ENCODE results near the gene FUT9.

The FUT9 gene

GRCh38 chr6:96015518-96016333 is at the start of gene FUT9:
FUT9 (plus strand) TSS chr6:96015974; CDS start chr6:96203156, 187,182 bp downstream.
- no peak for DNase-seq (ENCODE audit: low read depth in 2 of 2)

GRCh38 chr6:95967594-95967993 is 48.2 kb upstream of the FUT9 start:
- DNase-seq (ENCODE audit: low read depth in 2 of 2): no peak

- DNase-seq (ENCODE audit: low read depth in 2 of 2): no peak
Measured at GRCh38 chr6:95973976-95974375, 41.8 kb upstream of the FUT9 start.

- DNase-seq (ENCODE audit: low read depth in 2 of 2): no peak
Measured at GRCh38 chr6:95978230-95978629, 37.5 kb upstream of the FUT9 start.

- no peak for DNase-seq (ENCODE audit: low read depth in 2 of 2)
Measured at GRCh38 chr6:95991906-95992305, 23.9 kb upstream of the FUT9 start.

GRCh38 chr6:95994151-95994550 is 21.6 kb upstream of the FUT9 start:
- no peak for DNase-seq (ENCODE audit: low read depth in 2 of 2)

- no peak for DNase-seq (ENCODE audit: low read depth in 2 of 2)
Measured at GRCh38 chr6:95998133-95998532, 17.6 kb upstream of the FUT9 start.

- no peak for DNase-seq (ENCODE audit: low read depth in 2 of 2)
Measured at GRCh38 chr6:96001891-96002575, 13.7 kb upstream of the FUT9 start.

- DNase-seq (ENCODE audit: low read depth in 2 of 2): no peak
Measured at GRCh38 chr6:96002576-96002910, 13.2 kb upstream of the FUT9 start.

GRCh38 chr6:96002912-96003311 is 12.9 kb upstream of the FUT9 start:
- DNase-seq (ENCODE audit: low read depth in 2 of 2): no peak

GRCh38 chr6:96007663-96008062 is 8.1 kb upstream of the FUT9 start:
- DNase-seq (ENCODE audit: low read depth in 2 of 2): no peak

GRCh38 chr6:96013531-96013930 is 2.2 kb upstream of the FUT9 start:
- no peak for DNase-seq (ENCODE audit: low read depth in 2 of 2)

- DNase-seq (ENCODE audit: low read depth in 2 of 2): no peak
Measured at GRCh38 chr6:96014846-96015517, 792 bp upstream of the FUT9 start.

GRCh38 chr6:96016334-96017069 is 728 bp downstream of the FUT9 start:
- DNase-seq (ENCODE audit: low read depth in 2 of 2): no peak

GRCh38 chr6:96017070-96017359 is 1.2 kb downstream of the FUT9 start:
- no peak for DNase-seq (ENCODE audit: low read depth in 2 of 2)

- no peak for DNase-seq (ENCODE audit: low read depth in 2 of 2)
Measured at GRCh38 chr6:96022225-96022624, 6.5 kb downstream of the FUT9 start.

- no peak for DNase-seq (ENCODE audit: low read depth in 2 of 2)
Measured at GRCh38 chr6:96032661-96033060, 16.9 kb downstream of the FUT9 start.

- DNase-seq (ENCODE audit: low read depth in 2 of 2): no peak
Measured at GRCh38 chr6:96051555-96051954, 35.8 kb downstream of the FUT9 start.

GRCh38 chr6:96058082-96058481 is 42.3 kb downstream of the FUT9 start:
- no peak for DNase-seq (ENCODE audit: low read depth in 2 of 2)

GRCh38 chr6:96059586-96059985 is 43.8 kb downstream of the FUT9 start:
- no peak for DNase-seq (ENCODE audit: low read depth in 2 of 2)

- DNase-seq (ENCODE audit: low read depth in 2 of 2): no peak
Measured at GRCh38 chr6:96060249-96060648, 44.5 kb downstream of the FUT9 start.

GRCh38 chr6:96065213-96065612 is 49.4 kb downstream of the FUT9 start:
- DNase-seq (ENCODE audit: low read depth in 2 of 2): no peak
